Measurements from ENCODE around the gene ELOVL6.

Gene ELOVL6

DNA sequence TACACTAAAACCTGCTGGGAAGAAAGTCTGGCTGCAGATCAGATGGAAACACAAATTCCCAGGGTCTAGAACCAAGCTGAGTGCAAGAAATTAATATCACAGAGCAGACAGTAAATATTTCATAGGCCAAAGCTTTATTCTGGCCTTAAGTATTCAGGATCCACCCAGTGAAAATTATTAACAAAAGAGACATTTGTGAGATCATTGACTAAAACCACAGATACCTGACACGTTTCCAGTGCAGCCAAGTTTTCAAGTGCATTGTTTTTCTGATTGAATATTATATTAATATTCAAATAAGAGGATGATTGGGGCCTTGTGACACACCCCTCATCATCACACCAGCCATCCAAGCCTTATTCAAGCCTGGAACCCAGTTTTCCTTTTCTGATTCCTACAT, 10.3 kb downstream of the ELOVL6 start:
- no peak for DNase-seq (ENCODE audit: low read depth)
- no peak overlapping the region for H3K4me3 ChIP-seq (ENCODE audit: control insufficient read depth, low read depth, low read length)
- TF ChIP-seq CTCF (IDR thresholded peaks at IDR 0.05; ENCODE audit: control insufficient read depth, insufficient read depth, low read depth, low read length, missing control alignments), result no peak

DNA sequence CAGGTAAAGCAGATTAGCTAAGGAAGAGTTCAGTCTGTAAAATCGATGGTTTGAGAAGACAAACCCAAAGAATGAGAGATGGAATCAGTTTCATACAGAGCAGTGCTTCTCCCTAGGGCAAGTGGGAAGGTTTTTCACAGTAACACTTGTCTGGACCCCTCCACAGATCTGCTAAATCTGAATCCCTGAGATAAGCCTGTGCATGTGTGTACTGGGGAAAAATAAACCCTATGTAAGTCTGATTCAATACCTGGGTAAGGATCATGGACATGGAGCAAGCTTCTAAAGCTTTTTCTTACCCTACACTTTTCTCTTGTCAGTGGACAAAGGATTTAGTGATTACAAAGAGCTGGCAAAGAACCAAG, 13.6 kb downstream of the ELOVL6 start:
- TF ChIP-seq CTCF (IDR thresholded peaks at IDR 0.05; ENCODE audit: control insufficient read depth, insufficient read depth, low read depth, low read length, missing control alignments), result no peak
- no peak for DNase-seq (ENCODE audit: low read depth)
- H3K4me3 ChIP-seq (ENCODE audit: control insufficient read depth, low read depth, low read length), result no peak overlapping the region

DNA sequence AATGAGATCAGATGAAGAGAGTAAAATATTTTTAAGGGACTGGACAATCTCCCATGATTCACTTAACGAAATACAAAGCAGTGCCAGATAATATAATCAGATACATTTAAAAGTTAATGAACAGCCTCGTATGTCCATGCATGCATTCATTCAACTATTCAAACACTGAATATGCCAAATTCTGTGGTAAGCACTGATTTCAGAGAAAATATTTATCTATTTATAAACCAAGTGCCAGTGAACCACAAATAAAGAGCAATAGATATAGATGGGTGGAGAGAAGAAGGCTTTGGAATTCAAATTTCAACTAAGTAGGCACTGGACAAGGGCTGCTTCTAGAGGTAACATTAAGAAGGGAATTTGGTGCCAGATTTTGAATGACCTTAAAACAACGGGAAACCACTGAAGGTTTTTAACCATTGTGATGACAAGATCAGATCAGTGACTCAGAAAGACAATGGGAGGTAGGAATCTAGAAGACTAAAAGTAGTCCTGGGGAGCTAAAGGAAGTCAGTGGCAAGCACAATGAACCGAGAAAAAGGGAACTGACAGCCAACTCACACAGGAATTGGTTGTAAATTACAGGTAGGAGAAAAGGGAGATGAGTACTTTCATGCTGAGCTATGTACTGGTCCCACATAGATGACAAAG, 14.2 kb downstream of the ELOVL6 start:
- no peak for DNase-seq (ENCODE audit: low read depth)
- TF ChIP-seq CTCF (IDR thresholded peaks at IDR 0.05; ENCODE audit: control insufficient read depth, insufficient read depth, low read depth, low read length, missing control alignments), result no peak
- H3K4me3 ChIP-seq (ENCODE audit: control insufficient read depth, low read depth, low read length), result no peak overlapping the region

DNA sequence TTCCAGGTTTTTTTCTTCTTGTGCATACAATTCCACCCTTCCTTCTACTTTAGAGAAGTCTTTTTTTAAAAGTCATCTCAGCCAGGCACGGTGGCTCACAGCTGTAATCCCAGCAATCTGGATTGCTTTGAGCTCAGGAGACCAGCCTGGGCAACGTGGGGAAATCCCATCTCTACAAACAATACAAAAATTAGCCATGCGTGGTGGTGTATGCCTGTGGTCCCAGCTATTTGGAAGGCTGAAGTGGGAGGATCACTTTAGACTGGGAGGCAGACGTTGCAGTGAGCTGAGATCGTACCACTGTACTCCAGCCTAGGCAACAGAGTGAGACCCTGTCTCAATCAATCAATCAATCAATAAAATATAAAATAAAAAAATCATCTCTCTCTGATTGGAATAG, 14.8 kb downstream of the ELOVL6 start:
- no peak for TF ChIP-seq CTCF (IDR thresholded peaks at IDR 0.05; ENCODE audit: control insufficient read depth, insufficient read depth, low read depth, low read length, missing control alignments)
- no peak for DNase-seq (ENCODE audit: low read depth)
- H3K4me3 ChIP-seq (ENCODE audit: control insufficient read depth, low read depth, low read length), result no peak overlapping the region

DNA sequence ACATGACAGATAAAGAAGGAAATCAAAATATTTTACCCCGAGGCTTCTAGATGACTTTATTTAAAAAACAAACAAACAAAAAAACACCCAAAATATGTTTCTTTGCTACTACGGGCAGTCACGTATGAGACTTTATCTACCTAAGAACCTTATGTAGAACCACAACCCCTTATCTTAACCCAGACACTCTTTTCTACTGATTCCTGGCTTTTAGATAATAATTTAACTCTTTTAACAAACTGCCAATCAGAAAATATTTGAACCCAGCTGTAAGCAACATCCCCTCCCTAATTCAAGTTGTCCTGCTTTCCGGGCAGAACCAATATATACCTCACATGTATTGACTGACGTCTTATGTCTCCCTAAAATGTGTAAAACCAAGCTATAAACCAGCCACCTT, 15.4 kb downstream of the ELOVL6 start:
- no peak for DNase-seq (ENCODE audit: low read depth)
- no peak for TF ChIP-seq CTCF (IDR thresholded peaks at IDR 0.05; ENCODE audit: control insufficient read depth, insufficient read depth, low read depth, low read length, missing control alignments)
- no peak overlapping the region for H3K4me3 ChIP-seq (ENCODE audit: control insufficient read depth, low read depth, low read length)

DNA sequence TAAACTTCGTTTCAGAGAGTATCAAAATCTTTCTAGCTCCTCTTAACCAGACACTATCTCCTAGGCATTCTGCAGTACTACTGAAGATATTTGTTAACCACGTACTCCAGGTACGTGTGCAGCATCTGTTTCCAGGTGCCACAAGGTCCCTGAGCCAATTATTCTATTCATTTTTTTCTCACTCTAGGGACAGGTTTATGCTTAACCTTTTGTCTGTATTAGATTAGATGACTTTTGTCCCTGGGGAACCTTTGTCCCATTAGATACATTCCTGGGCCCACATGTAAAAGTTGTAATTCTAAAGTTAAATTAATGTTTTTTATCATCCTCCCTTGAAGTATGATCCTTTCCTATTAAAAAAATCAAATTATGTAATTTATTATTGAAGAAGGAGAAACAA, 16.5 kb downstream of the ELOVL6 start:
- H3K4me3 ChIP-seq (ENCODE audit: control insufficient read depth, low read depth, low read length), result no peak overlapping the region
- TF ChIP-seq CTCF (IDR thresholded peaks at IDR 0.05; ENCODE audit: control insufficient read depth, insufficient read depth, low read depth, low read length, missing control alignments), result no peak
- DNase-seq (ENCODE audit: low read depth), result no peak

DNA sequence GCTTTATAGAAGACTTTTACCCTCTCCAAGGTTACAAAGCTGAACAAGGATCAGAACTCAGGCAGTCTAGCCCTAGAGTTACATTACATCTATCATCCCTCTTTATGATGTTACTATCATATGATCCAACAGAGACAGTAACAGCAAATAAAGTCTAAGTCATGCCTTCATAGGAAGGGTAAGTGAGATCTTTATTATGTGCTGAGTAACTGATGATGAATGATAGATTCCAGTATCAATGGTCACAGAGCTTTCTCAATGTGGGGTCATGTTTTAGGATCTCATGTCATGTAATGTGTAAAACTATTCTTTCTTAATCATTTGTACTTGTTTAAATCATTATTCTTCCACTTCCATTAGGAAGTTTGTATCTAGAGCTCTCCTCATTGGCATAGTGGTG, 22.8 kb downstream of the ELOVL6 start:
- DNase-seq (ENCODE audit: low read depth), result no peak
- TF ChIP-seq CTCF (IDR thresholded peaks at IDR 0.05; ENCODE audit: control insufficient read depth, insufficient read depth, low read depth, low read length, missing control alignments), result no peak

More for the DNA sequence above, 22.8 kb downstream of the ELOVL6 start:
- H3K4me3 ChIP-seq (ENCODE audit: control insufficient read depth, low read depth, low read length), result no peak overlapping the region
